GM21381 (cell line): ENCODE results near the gene IL22RA1.

Source experiments
- ATAC-seq: cut with Tn5 transposase; IDR thresholded peaks from one replicate; pipeline ENCODE4 v1.9.1; 2021; ENCODE audit warnings: mild to moderate bottlenecking, moderate library complexity; ENCODE audit not compliant: unreplicated experiment

Gene IL22RA1

GRCh38 chr1:24142546-24143534, at the start of gene IL22RA1:
IL22RA1 (minus strand) TSS chr1:24143140; CDS start chr1:24143082, 58 bp downstream.
- ATAC-seq: no peak

- no peak for ATAC-seq
Observed at GRCh38 chr1:24191860-24192259, 48.9 kb upstream of the IL22RA1 start.

- ATAC-seq: peak; percentile 46
Observed at GRCh38 chr1:24190983-24191461, 48.1 kb upstream of the IL22RA1 start.

- no peak for ATAC-seq
Observed at GRCh38 chr1:24189528-24189927, 46.6 kb upstream of the IL22RA1 start.

GRCh38 chr1:24186993-24187790, 44.3 kb upstream of the IL22RA1 start, which contains the start of gene IFNLR1:
IFNLR1 (minus strand) TSS chr1:24187289; CDS start chr1:24187248, 41 bp downstream.
- no peak for ATAC-seq

- no peak for ATAC-seq
Observed at GRCh38 chr1:24186711-24186992, 43.7 kb upstream of the IL22RA1 start.

- no peak for ATAC-seq
Observed at GRCh38 chr1:24186031-24186710, 43.2 kb upstream of the IL22RA1 start.

- no peak for ATAC-seq
Observed at GRCh38 chr1:24185076-24185475, 42.1 kb upstream of the IL22RA1 start.

GRCh38 chr1:24182061-24182460, 39.1 kb upstream of the IL22RA1 start:
- no peak for ATAC-seq

- no peak for ATAC-seq
Observed at GRCh38 chr1:24181619-24182018, 38.7 kb upstream of the IL22RA1 start.

GRCh38 chr1:24180676-24181075, 37.7 kb upstream of the IL22RA1 start:
- no peak for ATAC-seq

- ATAC-seq: no peak
Observed at GRCh38 chr1:24179251-24179840, 36.4 kb upstream of the IL22RA1 start.

- no peak for ATAC-seq
Observed at GRCh38 chr1:24178407-24178806, 35.5 kb upstream of the IL22RA1 start.

- no peak for ATAC-seq
Observed at GRCh38 chr1:24177161-24177560, 34.2 kb upstream of the IL22RA1 start.

- no peak for ATAC-seq
Observed at GRCh38 chr1:24175033-24175755, 32.3 kb upstream of the IL22RA1 start.

GRCh38 chr1:24173638-24174575, 31.0 kb upstream of the IL22RA1 start:
- ATAC-seq: no peak

- no peak for ATAC-seq
Observed at GRCh38 chr1:24172598-24172997, 29.7 kb upstream of the IL22RA1 start.

- no peak for ATAC-seq
Observed at GRCh38 chr1:24169286-24169685, 26.3 kb upstream of the IL22RA1 start.

GRCh38 chr1:24168245-24168644, 25.3 kb upstream of the IL22RA1 start:
- ATAC-seq: no peak
